GM19468 (cell line): Measurements from ENCODE around the gene SCML2.
"Not testable (repeated sequence)": the region's sequence is repeated elsewhere in the genome, so short reads cannot be mapped to it uniquely, and the experiment has no call there.

Source experiments
- ATAC-seq: cut with Tn5 transposase; IDR thresholded peaks from one replicate; pipeline ENCODE4 v1.9.1; 2021; ENCODE audit warnings: mild to moderate bottlenecking, moderate library complexity, moderate number of reproducible peaks; ENCODE audit not compliant: unreplicated experiment; ENCODE audit errors: extremely low read depth

The SCML2 gene

GRCh38 chrX:18272222-18272621, 82.3 kb downstream of the SCML2 start:
- ATAC-seq: no peak

- ATAC-seq: no peak
These were observed 82.8 kb downstream of the SCML2 start for GRCh38 chrX:18271725-18272124.

GRCh38 chrX:18271309-18271708, 83.2 kb downstream of the SCML2 start:
- no peak for ATAC-seq

GRCh38 chrX:18255059-18255458, 99.4 kb downstream of the SCML2 start:
- ATAC-seq: no peak

GRCh38 chrX:18252644-18253359, 101.7 kb downstream of the SCML2 start:
- no peak for ATAC-seq

- ATAC-seq: not testable (repeated sequence)
These were observed 124.8 kb downstream of the SCML2 start for GRCh38 chrX:18229646-18230045.

GRCh38 chrX:18228069-18228468, 126.4 kb downstream of the SCML2 start:
- ATAC-seq: no peak

GRCh38 chrX:18227458-18227857, 127.0 kb downstream of the SCML2 start:
- ATAC-seq: no peak

- ATAC-seq: no peak
These were observed 133.7 kb downstream of the SCML2 start, which contains the start of gene BEND2 for GRCh38 chrX:18220786-18221185. Gene BEND2 (minus strand): TSS chrX:18220886. CDS start chrX:18220750, 136 bp downstream.

- no peak for ATAC-seq
These were observed 144.0 kb downstream of the SCML2 start for GRCh38 chrX:18210470-18210869.

- no peak for ATAC-seq
These were observed 147.8 kb downstream of the SCML2 start for GRCh38 chrX:18206657-18207056.

GRCh38 chrX:18203631-18204030, 150.9 kb downstream of the SCML2 start:
- no peak for ATAC-seq

- ATAC-seq: no peak
These were observed 159.8 kb downstream of the SCML2 start for GRCh38 chrX:18194688-18195087.
